DOHH2 (cell line): Measurements from ENCODE around the gene KRT38.

ENCODE experiments used
- H3F3A ChIP-seq: fragments of 200-600 bp; sonication (generic), shearing (Covaris generic); 2 replicates; pipeline ENCODE4 v1.6.0; 2016; ENCODE audit warnings: antibody characterized with exemption, mild to moderate bottlenecking; ENCODE audit not compliant: control insufficient read depth, insufficient read depth
- H3K27ac ChIP-seq: fragments of 200-600 bp; sonication (generic); 2 replicates; pipeline ENCODE4 v1.5.1; 2014; ENCODE audit warnings: low read depth, mild to moderate bottlenecking, low read length, moderate library complexity
- H3K27me3 ChIP-seq: fragments of 200-600 bp; sonication (generic); 2 replicates; pipeline ENCODE4 v1.6.1; 2014; ENCODE audit warnings: mild to moderate bottlenecking, low read length, mixed read lengths; ENCODE audit not compliant: control insufficient read depth
- H3K36me3 ChIP-seq: fragments of 200-600 bp; sonication (generic); 2 replicates; pipeline ENCODE4 v1.6.1; 2014; ENCODE audit warnings: mild to moderate bottlenecking, low read length, moderate library complexity, mixed read lengths; ENCODE audit not compliant: control insufficient read depth
- H3K4me1 ChIP-seq: fragments of 200-600 bp; sonication (generic); 2 replicates; pipeline ENCODE4 v1.6.1; 2014; ENCODE audit warnings: mild to moderate bottlenecking, low read length, mixed read lengths; ENCODE audit not compliant: control insufficient read depth
- H3K4me2 ChIP-seq: fragments of 200-600 bp; sonication (generic); 2 replicates; pipeline ENCODE4 v1.6.0; 2014; ENCODE audit warnings: mild to moderate bottlenecking, low read length, moderate library complexity
- H3K4me3 ChIP-seq: fragments of 200-600 bp; sonication (generic); 2 replicates; pipeline ENCODE4 v1.5.1; 2014; ENCODE audit warnings: mild to moderate bottlenecking, low read length, mixed read lengths
- H3K79me2 ChIP-seq: fragments of 200-600 bp; sonication (generic); 2 replicates; pipeline ENCODE4 v1.6.1; 2014; ENCODE audit warnings: mild to moderate bottlenecking, low read length, mixed read lengths; ENCODE audit not compliant: control insufficient read depth
- H3K9me2 ChIP-seq: fragments of 200-600 bp; sonication (generic); replicated peaks from 2 replicates; pipeline ENCODE4 v1.6.1; 2014; ENCODE audit warnings: mild to moderate bottlenecking, low read length, mixed read lengths; ENCODE audit not compliant: control insufficient read depth
- H3K9me3 ChIP-seq: fragments of 200-600 bp; sonication (generic); 2 replicates; pipeline ENCODE4 v1.6.1; 2014; ENCODE audit warnings: antibody characterized with exemption, low read length, mixed read lengths; ENCODE audit not compliant: control insufficient read depth, insufficient read depth
- H4K20me1 ChIP-seq: fragments of 200-600 bp; sonication (generic); 2 replicates; pipeline ENCODE4 v1.6.0; 2014; ENCODE audit warnings: low read depth, mild to moderate bottlenecking, antibody characterized with exemption, low read length, moderate library complexity; ENCODE audit not compliant: control insufficient read depth, insufficient read depth
- EZH2phosphoT487 ChIP-seq: fragments of 200-600 bp; sonication (generic); IDR thresholded peaks from 2 replicates; pipeline ENCODE4 v1.6.1; 2017; ENCODE audit warnings: borderline replicate concordance, mild to moderate bottlenecking, antibody characterized with exemption, low read length, moderate library complexity, mixed read lengths
- TF ChIP-seq, protein P1 (sequence below): fragments of 200-600 bp; sonication (generic); IDR thresholded peaks from one replicate; pipeline ENCODE4 v1.5.1; 2014; ENCODE audit warnings: antibody characterized with exemption, mild to moderate bottlenecking, low read depth, low read length; ENCODE audit not compliant: poor library complexity, severe bottlenecking

Gene KRT38

DNA sequence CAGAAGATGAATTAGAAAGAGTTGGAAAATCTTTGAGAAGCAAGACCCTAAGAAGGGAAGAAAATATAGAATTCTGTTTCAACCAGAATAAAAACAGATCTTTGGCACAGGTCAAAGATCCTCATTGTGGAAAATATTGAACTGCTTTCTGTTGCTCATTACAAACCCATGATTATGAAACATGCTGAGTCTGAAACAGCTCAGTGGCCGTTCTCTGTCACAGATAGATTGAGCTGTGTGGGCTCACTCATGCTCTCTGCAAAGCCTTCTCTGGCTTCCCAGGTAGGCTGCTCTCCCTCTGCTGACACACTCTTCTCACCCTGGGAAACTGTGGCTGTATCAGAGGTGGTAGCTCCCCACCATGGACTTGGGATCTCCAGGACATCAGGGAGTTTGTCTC lies 3.4 kb upstream of the KRT38 start:
- H3K36me3 ChIP-seq, result no peaks in the 10 kb centered on the region
- H3K27me3 ChIP-seq, result peaks cover 44% of the 10 kb centered on the region
- H3K9me2 ChIP-seq, result no peaks in the 10 kb centered on the region
- no peak overlapping the region for H3K27ac ChIP-seq
- no peaks in the 10 kb centered on the region for H3F3A ChIP-seq
- H3K4me2 ChIP-seq, result no peak overlapping the region
- no peaks in the 10 kb centered on the region for H3K79me2 ChIP-seq
- no peaks in the 10 kb centered on the region for H4K20me1 ChIP-seq
- no peak overlapping the region for H3K4me3 ChIP-seq
- TF ChIP-seq, protein P1, sequence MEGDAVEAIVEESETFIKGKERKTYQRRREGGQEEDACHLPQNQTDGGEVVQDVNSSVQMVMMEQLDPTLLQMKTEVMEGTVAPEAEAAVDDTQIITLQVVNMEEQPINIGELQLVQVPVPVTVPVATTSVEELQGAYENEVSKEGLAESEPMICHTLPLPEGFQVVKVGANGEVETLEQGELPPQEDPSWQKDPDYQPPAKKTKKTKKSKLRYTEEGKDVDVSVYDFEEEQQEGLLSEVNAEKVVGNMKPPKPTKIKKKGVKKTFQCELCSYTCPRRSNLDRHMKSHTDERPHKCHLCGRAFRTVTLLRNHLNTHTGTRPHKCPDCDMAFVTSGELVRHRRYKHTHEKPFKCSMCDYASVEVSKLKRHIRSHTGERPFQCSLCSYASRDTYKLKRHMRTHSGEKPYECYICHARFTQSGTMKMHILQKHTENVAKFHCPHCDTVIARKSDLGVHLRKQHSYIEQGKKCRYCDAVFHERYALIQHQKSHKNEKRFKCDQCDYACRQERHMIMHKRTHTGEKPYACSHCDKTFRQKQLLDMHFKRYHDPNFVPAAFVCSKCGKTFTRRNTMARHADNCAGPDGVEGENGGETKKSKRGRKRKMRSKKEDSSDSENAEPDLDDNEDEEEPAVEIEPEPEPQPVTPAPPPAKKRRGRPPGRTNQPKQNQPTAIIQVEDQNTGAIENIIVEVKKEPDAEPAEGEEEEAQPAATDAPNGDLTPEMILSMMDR, result no peak
- no peak for TF ChIP-seq EZH2phosphoT487
- H3K4me1 ChIP-seq, result no peaks in the 10 kb centered on the region
- H3K9me3 ChIP-seq, result no peaks in the 10 kb centered on the region

DNA sequence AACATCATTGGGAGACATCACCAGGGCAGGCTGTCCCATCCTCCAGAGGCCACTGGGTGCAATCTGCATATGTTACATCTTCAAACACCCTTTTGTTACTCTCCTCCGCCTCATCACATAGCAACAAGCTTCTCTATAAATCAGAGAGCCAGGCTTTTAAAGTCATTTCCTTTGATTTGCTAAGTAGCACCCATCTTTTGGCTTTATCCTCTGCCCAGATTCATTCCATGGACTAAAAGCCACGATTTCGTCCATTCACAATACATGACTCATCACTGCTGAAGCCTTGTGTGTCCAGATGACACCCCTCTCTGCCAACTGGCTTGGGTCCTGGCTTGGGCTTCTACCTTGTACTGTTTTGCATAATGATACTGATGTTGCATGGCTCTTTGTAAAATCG lies 2.0 kb upstream of the KRT38 start:
- H4K20me1 ChIP-seq, result no peaks in the 10 kb centered on the region
- H3K9me2 ChIP-seq, result no peaks in the 10 kb centered on the region
- no peaks in the 10 kb centered on the region for H3K9me3 ChIP-seq
- H3K4me3 ChIP-seq, result no peak overlapping the region
- H3K27ac ChIP-seq, result no peak overlapping the region
- TF ChIP-seq, protein P1, result no peak
- no peak for TF ChIP-seq EZH2phosphoT487
- no peaks in the 10 kb centered on the region for H3F3A ChIP-seq
- H3K4me2 ChIP-seq, result no peak overlapping the region
- H3K27me3 ChIP-seq, result peaks cover 44% of the 10 kb centered on the region
- H3K79me2 ChIP-seq, result no peaks in the 10 kb centered on the region
- H3K36me3 ChIP-seq, result no peaks in the 10 kb centered on the region
- no peaks in the 10 kb centered on the region for H3K4me1 ChIP-seq

DNA sequence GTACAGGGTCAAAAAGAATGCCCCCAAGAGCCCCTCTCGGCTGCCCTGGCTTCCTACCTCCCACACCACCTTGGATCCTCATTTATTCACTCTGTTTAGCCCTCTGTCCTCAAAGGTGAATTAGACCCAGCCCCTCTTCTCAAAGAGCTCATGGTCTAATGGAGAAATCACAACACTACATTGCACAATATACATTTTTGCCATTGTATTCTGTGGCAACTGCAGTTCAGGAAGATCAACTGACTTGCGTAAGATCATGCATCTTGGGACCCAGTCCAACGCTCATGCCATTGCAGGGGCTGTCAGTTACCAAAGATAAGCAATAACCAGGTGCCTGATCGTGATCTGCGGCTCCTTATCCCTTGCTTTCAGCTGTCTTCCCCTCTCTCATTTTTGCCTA lies 1.4 kb downstream of the KRT38 start:
- no peak for TF ChIP-seq EZH2phosphoT487
- TF ChIP-seq, protein P1, result no peak
- H3K4me1 ChIP-seq, result no peaks in the 10 kb centered on the region
- no peak overlapping the region for H3K4me3 ChIP-seq
- H3K9me3 ChIP-seq, result no peaks in the 10 kb centered on the region
- H3K9me2 ChIP-seq, result no peaks in the 10 kb centered on the region
- no peaks in the 10 kb centered on the region for H4K20me1 ChIP-seq
- no peaks in the 10 kb centered on the region for H3K36me3 ChIP-seq
- no peaks in the 10 kb centered on the region for H3K79me2 ChIP-seq
- H3K27me3 ChIP-seq, result peaks cover 46% of the 10 kb centered on the region
- H3K27ac ChIP-seq, result no peak overlapping the region
- H3F3A ChIP-seq, result no peaks in the 10 kb centered on the region
- no peak overlapping the region for H3K4me2 ChIP-seq

DNA sequence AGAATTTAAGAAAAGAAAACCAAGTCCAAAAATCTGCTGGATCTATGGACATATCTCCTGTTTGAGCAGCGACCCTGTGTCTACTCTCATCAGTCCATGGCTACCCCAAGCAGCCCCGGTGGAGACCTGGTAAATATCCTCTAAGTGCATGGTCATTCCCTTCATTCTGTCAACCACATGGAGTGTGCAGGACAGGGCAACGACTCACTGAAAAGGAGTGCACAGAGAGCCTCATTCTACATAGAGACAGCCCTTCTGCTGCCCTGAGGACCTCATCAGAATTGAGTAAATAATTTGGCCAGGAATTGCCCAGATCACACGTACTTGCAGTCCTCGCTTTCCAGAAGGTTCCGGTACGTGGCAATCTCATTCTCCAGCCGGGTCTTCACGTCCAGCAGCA lies 3.0 kb downstream of the KRT38 start:
- Histone ChIP-seq H3K9me2 (no peaks in the 10 kb centered on the region), H3K27me3 (peaks cover 34% of the 10 kb centered on the region), H3K9me3 (no peaks in the 10 kb centered on the region), H3K4me2 (no peak overlapping the region), H3K4me3 (no peak overlapping the region), H3F3A (no peaks in the 10 kb centered on the region), H3K27ac (no peak overlapping the region), H3K4me1 (no peaks in the 10 kb centered on the region), H3K36me3 (no peaks in the 10 kb centered on the region), H3K79me2 (no peaks in the 10 kb centered on the region), H4K20me1 (no peaks in the 10 kb centered on the region)
- TF ChIP-seq, protein P1, result no peak
